Stimulated activated CD8-positive, alpha-beta memory T cell treated with anti-CD3 and anti-CD28 coated beads, Interleukin-15, amount 100 ng/mL, for 1 hour (primary cell): ENCODE results near the gene PIGZ.

Experiments used
- DNase-seq: peaks from one replicate; pipeline ENCODE4 v3.0.0-alpha.2; 2020; ENCODE audit warnings: low read depth

The PIGZ gene

DNA sequence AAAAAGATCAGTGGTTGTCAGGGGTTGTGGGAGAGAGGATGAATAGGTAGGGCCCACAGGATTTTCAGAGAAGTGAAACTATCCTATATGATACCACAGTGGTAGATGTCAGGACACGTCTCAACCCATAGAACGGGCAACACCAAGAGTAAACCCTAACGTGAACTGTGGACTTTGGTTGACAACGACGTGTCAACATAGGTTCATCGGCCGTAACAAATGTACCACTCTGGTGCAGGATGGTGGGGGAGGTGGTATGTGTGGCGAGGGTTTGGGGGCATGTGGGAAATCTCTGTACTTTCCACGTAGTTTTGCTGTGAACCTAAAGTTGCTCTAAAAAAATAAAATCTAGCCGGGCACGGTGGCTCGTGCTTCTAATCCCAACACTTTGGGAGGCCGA lies 13.0 kb upstream of the PIGZ start:
- DNase-seq = no peak

DNA sequence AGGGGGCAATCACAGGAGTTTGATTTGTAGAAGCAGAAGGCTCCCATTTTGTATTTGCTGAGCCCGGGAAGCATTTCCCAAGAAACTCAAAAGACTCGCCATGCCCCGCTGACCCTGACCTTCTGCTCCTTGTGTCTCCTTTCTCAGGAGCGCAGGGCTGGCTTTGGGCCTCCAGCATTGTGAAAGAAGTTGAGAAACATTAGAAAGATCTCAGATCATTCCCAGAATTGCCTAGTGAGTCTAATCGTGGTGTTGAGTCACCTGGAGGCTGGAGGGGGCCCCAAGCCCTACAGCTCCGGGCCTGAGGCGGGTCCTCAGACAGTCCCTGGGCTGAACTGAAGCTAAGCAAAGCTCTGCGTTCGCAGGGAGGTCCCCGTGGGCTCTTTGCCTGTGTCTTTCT lies 10.9 kb upstream of the PIGZ start:
- DNase-seq = no peak

DNA sequence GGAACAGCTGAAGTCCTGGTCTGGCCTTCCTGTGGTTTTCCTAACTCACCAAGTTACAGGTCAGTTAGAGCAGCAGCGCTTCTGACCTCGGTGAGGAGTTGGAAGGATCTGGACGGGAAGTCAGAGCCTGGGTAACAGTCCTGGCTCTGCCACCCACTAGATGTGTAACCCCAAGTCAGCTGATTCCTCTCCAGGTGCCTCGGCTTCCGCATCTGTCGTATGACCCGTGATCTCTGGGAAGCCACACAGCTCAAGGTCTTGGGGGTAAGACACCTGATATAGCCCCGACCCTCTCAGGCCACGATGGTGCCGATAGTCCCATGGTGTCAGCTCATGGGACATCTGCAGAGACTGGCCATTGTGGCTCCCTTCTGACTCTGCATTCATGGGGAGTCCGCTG lies 8.3 kb upstream of the PIGZ start:
- no peak for DNase-seq

DNA sequence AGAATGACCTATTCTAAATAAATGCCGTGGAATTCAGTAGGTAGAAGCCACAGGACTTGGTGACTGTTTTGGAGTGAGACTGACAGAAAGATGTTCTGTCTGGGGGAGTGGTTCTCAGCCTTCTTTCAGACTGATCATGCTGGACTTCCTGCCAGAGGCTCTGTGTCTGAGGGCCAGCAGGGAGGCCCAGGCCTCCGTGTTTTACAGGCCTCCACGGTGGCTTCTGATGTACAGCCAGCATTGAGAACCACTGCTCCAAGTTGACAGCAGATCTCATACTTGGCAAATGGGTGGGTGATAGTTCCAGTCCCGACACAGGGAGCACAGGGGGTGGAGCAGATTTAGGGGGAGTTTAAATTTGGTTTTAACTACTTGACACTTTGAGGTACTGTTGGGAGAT lies 6.7 kb upstream of the PIGZ start:
- DNase-seq = no peak

DNA sequence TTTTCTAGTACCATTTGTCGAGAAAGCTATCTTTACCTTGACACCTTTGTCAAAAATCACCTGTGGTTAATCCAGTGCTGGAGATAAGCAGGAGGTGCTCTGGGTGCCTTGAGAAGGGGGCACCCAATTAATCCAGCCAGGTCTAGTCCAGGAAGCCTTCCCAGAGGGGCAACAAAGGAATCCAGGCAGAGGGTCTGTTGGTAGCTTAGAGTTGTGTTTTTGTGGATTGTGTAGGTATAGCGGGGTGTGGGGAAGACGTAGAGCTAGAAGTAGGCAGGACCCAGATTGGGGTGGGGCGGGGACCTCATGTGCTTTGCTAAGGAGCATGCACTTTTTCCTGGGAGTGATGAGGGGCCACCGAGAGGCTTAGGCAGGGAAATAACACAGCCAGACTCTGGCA lies 6.0 kb upstream of the PIGZ start:
- DNase-seq = no peak

DNA sequence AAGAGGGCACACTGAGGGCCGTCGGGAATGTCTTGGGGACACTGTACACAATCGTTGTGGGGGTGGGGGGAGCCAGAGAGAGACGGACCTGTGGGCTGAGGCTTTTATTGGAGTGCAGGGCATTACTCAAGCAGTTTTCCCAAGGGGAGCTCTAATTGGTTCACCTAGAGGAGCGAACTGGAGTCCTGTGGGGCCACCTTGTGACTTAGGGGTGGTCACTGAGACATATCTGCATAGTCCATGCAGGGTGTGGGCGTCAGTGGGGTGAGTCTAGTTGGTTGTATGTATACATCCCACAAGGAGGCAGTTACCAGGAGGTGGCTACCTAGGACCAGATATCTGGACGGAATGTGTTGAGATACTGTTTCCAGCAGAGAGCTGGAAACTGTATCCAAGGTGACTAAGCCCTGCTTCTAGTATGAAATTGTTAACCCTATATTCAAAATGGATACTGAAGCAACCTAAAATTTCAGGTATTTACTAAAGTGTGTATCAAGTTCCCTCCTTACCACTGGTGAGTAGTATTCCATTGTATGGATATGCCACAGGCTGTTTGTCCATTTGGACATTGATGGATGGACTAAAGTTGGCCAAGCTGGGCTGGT lies 2.6 kb upstream of the PIGZ start:
- no peak for DNase-seq

DNA sequence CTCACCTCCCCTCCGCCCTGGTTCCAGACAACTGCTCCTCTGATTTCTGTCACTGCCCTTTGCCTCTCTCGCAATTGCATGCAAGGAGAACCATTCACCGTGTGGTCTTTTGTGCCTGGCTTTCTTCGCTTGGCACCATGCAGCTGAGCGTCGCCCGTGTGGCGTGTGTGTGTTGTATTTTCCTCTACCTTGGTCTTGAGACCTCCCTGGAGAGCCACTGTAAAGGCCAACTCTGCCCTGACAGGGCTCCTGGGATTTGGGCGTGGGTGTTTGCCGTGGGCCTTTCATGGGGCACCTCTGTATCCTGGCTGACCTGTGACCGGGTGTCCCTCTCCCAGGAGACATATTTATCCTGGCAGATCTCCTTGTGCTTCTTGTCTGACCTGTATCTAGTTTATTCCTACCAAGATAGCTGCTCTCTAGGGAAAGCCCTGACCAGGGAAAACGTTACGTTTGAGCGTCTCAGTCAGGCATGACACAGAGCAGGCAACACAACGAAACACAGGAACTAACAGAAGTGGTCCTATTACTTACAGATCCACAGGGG lies 2.0 kb upstream of the PIGZ start:
- no peak for DNase-seq

DNA sequence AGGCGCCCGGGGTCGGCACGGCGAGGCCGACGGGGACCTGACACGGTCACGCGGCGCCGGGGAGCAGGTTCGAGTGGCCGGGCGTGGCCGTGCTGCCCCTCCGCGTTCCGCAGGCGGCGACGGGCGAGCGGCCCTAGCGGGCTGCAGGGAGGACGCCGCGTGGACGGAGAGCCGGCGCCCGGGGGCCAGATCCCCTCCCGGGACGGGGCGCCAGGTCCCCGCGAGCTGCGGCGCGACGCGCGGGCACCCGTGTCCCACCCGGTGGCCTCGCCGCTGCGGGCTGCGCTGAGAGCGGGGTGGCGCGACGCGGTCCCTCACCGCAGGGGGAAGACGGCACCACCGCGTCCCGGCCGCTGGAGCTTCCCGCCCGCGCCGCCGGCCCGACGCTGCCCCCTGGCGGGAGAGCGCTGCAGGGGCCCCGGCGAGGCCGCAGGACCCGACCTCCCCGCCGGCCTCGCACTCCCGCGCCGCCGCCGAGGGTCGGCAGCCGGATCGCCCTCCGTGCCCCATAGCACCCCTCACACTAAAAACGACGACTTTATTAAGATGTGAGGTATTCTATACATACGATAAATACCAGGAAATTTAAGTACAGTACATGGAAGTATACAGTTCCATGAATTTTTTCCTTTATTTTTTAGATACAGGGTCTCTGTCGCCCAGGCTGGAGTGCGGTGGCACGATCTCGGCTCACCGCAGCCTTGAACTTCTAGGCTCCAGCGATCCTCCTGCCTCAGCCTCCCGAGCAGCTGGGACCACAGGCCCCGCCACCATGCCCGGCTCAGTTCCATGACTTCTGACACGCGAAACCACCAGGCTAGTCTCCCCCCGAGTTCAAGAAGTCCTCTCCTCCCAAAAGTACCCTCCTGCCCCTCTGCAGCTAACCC lies 1.3 kb upstream of the PIGZ start:
- DNase-seq = peak; percentile 25

DNA sequence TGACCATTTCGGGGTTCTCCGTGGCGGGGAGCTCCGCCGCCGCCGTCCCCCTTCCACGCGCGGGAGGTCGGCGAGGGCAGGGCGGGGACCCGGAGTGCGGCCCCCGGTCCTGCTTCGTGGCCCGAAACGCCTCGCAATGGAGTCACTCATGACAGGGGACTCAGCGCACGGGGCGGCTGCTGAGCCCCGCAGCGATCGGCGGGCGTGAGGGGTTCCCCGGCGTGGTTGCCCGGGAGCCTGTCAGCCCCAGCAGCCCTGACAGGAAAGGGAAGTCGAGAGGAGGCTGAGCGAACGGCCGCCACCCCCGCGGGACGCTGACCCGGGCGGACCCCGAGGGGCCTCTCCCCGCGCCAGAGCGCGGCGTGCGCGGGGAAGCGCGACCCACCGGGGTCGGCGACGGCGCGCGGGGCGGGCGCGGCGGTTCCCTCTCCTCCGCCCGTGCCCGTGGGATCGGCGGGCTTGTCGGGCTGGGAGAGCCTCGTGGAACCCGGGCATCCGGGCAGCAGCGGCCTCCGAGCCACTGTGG lies 564 bp upstream of the PIGZ start:
- no peak for DNase-seq

DNA sequence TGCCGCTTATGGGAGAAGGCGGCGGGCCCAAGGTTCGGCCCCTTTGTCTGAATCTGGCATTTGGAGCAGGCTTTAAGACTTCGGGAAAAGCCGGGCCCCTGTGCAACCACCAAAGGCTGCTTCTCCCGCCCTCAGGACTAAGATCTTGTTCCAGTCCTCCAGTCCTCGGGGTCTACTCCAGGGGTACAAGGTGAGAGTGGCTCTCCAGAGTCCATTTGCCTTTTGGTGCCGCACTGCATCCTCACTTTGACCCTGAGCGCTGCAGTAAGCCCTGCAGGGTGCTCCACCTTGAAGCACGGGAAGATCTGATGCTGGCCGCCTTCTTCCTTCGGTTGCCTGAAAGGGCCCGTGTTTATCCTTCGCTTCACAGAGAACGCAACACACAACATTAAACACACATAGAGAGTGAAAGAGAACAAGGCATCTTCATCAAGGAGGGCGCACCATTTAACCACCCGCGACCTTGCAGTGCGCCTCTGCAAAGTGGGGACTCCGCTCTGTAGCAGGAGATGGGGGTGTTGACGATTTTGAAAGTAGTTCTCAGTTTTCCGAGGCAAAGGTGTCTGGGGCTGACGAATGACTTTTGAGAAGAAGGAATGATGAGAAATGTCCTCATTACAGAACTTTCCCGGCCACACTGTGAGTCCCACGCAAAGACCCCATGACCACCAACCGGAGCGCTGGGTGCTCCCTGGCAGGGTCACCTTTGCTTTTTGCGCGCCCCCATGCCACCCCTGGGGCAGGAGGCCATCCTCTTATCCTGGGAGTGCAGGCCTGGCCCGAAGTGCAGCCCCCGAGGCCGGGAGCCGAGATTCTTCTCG lies 1.0 kb downstream of the PIGZ start:
- no peak for DNase-seq

DNA sequence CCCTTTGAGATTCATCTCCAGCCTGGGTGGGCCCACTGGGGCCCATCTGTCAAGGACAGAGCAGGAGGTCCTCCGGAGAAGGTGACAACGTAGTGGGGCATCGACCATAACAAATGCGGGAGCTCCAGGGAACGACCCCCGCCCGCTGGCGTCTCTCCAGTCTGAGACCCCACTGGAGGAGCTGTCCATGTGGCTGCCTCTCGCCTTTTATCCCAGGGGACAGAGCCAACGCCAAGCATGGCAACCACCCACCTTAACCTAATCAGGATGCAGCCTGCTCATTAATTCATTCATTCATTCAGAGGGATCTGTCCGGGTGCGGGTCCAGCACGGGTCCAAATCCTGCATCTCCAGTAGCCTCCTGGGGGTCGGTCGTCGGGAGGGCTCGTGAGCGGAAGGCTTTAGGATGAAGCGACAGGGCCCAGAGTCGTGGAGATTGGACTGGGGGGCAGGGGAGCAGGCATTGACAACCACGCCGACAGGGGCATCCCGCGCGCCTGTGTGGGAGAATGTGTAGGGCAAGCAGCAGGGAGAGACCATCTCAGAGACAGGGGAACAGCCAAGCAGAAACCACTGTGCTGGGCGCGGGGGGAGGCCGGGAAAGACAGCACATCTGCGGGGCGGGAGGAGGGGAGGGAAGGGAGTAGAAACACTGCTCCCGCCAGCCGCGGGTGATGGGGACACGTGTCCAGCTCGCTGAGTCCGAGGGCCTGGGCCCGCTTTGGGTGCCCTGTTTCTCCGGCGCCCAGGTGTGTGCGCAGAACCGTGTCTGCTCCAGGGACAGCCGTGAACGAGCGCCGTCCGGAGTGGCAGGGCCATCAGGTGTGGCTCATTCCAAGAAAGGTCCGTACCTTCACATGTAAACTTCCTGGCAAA lies 1.9 kb downstream of the PIGZ start:
- no peak for DNase-seq

DNA sequence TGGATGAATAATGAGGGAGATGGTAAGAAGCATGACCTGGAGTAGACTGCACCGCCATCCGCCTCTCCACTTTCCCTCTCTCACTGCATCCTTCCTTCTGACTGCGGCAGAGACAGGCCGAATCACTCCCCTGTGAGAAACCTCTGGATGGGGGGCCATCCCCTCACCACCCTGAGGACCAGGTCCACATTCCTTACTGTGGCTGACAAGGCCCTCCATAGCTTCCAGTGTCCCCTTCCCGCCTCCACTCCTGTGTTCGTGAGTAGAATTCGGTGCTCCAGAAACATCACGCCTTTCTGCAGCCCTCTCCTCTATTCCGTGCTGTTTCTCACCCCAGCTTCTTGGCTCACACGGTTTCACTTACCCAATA lies 2.8 kb downstream of the PIGZ start:
- no peak for DNase-seq

DNA sequence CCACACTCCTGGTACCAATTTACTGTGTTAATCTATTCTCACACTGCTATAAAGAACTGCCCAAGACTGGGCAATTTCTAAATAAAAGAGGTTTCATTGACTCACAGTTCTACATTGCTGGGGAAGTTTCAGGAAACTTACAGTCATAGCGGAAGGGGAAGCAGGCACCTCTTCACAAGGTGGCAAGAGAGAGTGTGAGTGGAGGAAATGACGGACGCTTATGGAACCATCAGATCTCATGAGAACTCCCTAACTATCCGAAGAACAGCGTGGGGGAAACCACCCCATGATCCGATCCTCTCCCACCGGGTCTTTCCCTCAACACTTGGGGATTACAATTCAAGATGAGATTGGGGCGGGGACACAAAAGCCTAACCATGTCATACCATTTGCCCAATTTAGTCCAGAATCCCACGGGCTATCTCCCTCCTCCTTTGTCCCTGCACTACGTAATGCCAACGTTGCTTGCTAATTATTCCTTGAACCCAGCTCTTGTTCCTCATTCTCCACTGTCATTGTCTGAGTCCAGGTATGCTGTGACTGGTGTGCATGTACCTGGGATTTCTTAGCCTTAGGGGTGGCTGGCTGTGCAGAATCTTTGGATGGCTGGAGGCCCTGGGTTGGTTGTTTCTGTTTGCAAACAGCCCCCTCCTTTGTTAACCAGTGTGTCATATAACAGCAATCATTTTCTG lies 3.4 kb downstream of the PIGZ start:
- DNase-seq = no peak

DNA sequence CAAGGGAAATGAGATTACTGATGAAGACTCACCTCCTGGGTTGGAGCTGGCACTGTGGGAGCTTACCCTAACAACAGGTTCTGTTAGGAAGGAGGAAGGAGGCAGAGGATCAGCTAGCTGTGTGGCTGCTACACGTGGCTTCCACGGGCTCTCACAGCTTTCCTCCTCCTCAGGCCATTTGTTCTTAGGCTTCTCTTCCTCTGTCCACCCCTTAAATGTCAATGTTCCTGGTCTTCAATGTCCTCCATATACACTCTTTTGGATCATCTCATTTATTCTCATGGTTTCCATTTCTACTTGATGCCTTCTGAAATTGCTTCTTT lies 5.0 kb downstream of the PIGZ start:
- no peak for DNase-seq

DNA sequence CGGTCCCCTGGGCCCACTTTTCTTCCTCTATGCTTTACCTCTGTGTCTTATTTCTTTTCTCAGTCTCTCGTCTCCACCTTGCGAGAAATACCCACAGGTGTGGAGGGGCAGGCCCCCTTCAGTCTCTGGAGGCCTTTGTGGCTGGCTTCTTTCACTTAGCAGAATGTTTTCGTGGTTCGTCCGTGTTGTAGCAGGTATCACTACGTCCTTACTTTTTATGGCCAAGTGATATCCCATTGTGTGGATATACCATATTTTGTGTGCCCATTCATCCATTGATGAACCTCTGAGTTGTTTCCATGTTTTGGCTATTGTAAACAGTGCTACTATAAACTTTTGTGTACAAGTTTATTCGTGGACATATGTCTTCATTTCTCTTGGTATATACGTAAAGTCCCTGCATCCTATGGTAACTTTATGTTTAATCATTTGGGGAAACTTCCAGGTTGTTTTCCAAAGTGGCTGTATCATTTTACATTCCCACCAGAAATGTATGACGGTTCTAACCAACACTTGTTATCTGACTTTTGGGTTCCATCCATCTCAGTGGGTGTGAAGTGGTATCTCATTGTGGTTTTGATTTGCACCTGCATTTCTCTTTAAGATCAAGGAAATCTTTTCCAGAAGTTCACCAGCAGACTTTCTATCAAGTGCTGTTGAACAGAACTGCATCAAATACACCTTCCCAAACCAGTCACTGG lies 5.6 kb downstream of the PIGZ start:
- no peak for DNase-seq

DNA sequence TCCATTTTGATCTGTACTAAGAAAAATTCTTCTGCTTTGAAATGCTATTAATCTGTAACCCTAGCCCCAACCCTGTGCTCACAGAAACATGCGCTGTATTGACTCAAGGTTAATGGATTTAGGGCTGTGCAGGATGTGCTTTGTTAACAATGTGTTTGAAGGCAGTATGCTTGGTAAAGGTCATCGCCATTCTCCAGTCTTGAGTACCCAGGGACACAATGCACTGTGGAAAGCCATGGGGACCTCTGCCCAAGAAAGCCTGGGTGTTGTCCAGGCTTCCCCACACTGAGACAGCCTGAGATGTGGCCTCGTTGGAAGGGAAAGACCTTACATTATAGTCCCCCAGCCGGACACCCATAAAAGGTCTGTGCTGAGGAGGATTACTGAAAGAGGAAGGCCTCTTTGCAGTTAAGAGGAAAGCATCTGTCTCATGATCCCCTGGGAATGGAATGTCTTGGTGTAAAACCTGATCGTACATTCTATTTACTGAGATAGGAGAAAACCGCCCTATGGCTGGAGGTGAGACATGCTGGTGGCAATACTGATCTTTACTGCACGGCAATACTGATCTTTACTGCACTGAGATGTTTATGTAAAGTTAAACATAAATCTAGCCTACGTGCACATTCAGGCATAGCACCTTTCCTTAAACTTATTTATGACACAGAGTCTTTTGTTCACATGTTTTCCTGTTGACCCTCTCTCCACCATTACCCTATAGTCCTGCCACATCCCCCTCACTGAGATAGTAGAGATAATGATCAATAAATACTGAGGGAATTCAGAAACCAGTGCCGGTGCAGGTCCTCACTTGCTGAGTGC lies 6.3 kb downstream of the PIGZ start:
- no peak for DNase-seq

DNA sequence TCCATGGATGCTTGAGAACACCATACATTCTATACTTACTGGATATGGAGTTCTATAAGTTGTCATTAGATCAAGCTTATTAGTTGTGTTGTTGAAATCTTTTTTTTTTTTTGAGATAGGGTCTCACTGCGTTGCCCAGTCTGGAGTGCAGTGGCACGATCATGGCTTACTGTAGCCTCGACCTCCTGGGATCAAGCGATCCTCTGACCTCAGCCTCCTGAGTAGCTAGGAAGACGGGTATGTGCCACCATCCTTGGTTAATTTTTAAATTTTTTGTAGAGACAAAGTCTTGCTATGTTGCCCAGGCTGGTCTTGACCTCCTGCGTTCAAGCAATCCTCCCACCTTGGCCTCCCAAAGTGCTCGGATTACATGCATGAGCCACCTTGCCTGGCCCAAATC lies 13.8 kb downstream of the PIGZ start:
- DNase-seq = no peak

DNA sequence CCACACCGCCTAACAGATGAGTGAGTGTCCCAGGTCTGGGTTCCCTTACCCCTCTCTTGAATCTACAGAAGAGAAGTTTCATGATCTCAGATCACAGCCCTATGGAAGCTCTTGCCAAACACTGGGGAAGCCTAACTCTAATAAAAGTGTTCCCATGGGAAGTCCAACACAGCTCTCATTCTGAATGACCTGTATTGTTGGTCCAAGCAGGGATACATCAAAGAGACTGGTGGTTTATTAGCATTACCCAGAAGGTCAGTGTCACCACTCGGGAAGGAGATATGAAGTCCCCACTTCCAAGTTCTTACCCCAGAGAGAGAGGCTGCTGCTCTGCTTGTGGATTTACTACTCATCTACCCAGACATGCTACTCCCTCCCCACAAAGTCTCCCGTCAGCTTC lies 17.3 kb downstream of the PIGZ start:
- no peak for DNase-seq

DNA sequence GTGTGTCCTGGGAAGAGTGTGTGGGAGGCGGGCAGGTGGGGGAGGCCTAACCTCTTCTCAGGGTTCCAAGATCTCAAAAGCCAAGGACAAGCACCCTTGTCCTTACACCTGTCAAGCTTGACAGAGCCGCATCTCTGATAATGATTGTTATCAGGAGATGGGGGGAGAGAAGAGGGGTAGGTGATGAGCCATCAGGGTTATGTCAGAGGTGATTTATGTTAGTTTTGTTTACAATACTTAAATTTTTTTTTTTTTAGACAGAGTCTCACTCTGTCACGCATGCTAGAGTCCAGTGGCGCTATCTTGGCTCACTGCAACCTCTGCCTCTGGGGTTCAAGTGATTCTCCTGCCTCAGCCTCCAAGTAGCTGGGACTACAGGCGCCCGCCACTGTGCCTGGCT lies 18.9 kb downstream of the PIGZ start:
- no peak for DNase-seq

DNA sequence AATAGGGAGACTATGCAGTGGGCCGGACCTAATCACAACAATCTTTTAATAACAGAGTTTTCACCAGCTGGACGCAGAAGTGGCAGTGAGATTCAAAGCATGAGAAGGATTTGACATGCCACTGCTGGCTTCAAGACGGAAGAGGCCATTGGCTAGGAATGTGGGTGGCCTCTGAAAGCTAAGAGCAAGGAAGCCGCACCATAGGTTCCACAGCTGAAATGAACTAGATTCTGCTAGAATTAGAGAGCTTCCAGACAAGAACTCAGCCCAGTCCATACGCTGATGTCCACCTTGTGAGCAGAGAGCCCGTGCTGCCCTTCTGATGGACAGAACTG lies 19.4 kb downstream of the PIGZ start:
- DNase-seq = no peak
